HT-29 (cell line): ENCODE results near the gene NNT. TPM values are rescaled to one million over a fixed set of nuclear protein-coding genes. Genes with fewer than 3 reads are reported as not detected.
A peak's percentile ranks its signal among the peaks of the same experiment; 100 is the strongest.

ENCODE experiments used
- DNase-seq: peaks from one replicate; pipeline ENCODE4 v3.0.0-alpha.2; 2015; ENCODE audit warnings: low spot score
- total RNA-seq: library from RNA; depleted of rRNA; stranded (reverse); fragments of >200 nt; shearing (Covaris generic); gene quantifications from 2 replicates; pipeline ENCODE4 v1.2.3, GENCODE V29; 2014

NNT gene
- total RNA-seq, 1 experiment from 2014 or later = 21.0 TPM

- DNase-seq = no peak
These were observed 19.1 kb downstream of the NNT start for GRCh38 chr5:43622074-43622473.

GRCh38 chr5:43623048-43623680 lies 20.2 kb downstream of the NNT start:
- no peak for DNase-seq

GRCh38 chr5:43627028-43627427 lies 24.0 kb downstream of the NNT start:
- DNase-seq = peak; percentile 77

- peak; percentile 91 for DNase-seq
These were observed 28.4 kb downstream of the NNT start for GRCh38 chr5:43631182-43631910.

- no peak for DNase-seq
These were observed 31.6 kb downstream of the NNT start for GRCh38 chr5:43634621-43635020.

- DNase-seq = no peak
These were observed 32.4 kb downstream of the NNT start for GRCh38 chr5:43635374-43635773.

GRCh38 chr5:43636076-43636475 lies 33.1 kb downstream of the NNT start:
- DNase-seq = no peak

- DNase-seq = no peak
These were observed 34.4 kb downstream of the NNT start for GRCh38 chr5:43637416-43637815.

- DNase-seq = no peak
These were observed 35.1 kb downstream of the NNT start for GRCh38 chr5:43638107-43638506.

- DNase-seq = no peak
These were observed 35.6 kb downstream of the NNT start for GRCh38 chr5:43638546-43638945.

GRCh38 chr5:43639566-43639965 lies 36.6 kb downstream of the NNT start:
- DNase-seq = no peak

GRCh38 chr5:43642428-43642827 lies 39.4 kb downstream of the NNT start:
- no peak for DNase-seq

- no peak for DNase-seq
These were observed 40.3 kb downstream of the NNT start for GRCh38 chr5:43643327-43643726.

- no peak for DNase-seq
These were observed 40.8 kb downstream of the NNT start for GRCh38 chr5:43643750-43644149.

GRCh38 chr5:43646992-43647391 lies 44.0 kb downstream of the NNT start:
- DNase-seq = peak; percentile 15

GRCh38 chr5:43647789-43648188 lies 44.8 kb downstream of the NNT start:
- no peak for DNase-seq

GRCh38 chr5:43648499-43649124 lies 45.6 kb downstream of the NNT start:
- no peak for DNase-seq

- DNase-seq = no peak
These were observed 46.3 kb downstream of the NNT start for GRCh38 chr5:43649256-43649655.

- DNase-seq = no peak
These were observed 49.7 kb downstream of the NNT start for GRCh38 chr5:43652537-43653302.

- no peak for DNase-seq
These were observed 55.5 kb downstream of the NNT start for GRCh38 chr5:43658509-43658908.

- DNase-seq = no peak
These were observed 56.1 kb downstream of the NNT start for GRCh38 chr5:43659075-43659474.

GRCh38 chr5:43661102-43661501 lies 58.1 kb downstream of the NNT start:
- DNase-seq = peak; percentile 58
